ENCODE data around the gene COG6.

Gene COG6

GRCh38 chr13:39682310-39682709 is 26.8 kb downstream of the COG6 start:
- DNase-seq: no peak

- no peak for DNase-seq
These were observed 27.3 kb downstream of the COG6 start for GRCh38 chr13:39682788-39683187.

GRCh38 chr13:39684531-39685137 is 29.2 kb downstream of the COG6 start:
- DNase-seq: peak; percentile 55

GRCh38 chr13:39685652-39686051 is 30.2 kb downstream of the COG6 start:
- DNase-seq: no peak

GRCh38 chr13:39688278-39688677 is 32.8 kb downstream of the COG6 start:
- DNase-seq: no peak

GRCh38 chr13:39688699-39689405 is 33.4 kb downstream of the COG6 start:
- DNase-seq: peak; percentile 37

- DNase-seq: peak; percentile 31
These were observed 37.4 kb downstream of the COG6 start for GRCh38 chr13:39692660-39693438.

- DNase-seq: no peak
These were observed 43.8 kb downstream of the COG6 start for GRCh38 chr13:39699274-39699673.

GRCh38 chr13:39712626-39713025 is 57.2 kb downstream of the COG6 start:
- DNase-seq: no peak

GRCh38 chr13:39729156-39729555 is 73.7 kb downstream of the COG6 start:
- no peak for DNase-seq

- DNase-seq: no peak
These were observed 79.5 kb downstream of the COG6 start for GRCh38 chr13:39734952-39735351.

- DNase-seq: no peak
These were observed 81.6 kb downstream of the COG6 start for GRCh38 chr13:39737047-39737446.

- DNase-seq: no peak
These were observed 85.3 kb downstream of the COG6 start for GRCh38 chr13:39740761-39741160.

GRCh38 chr13:39748961-39749360 is 93.5 kb downstream of the COG6 start:
- no peak for DNase-seq

GRCh38 chr13:39749528-39749927 is 94.1 kb downstream of the COG6 start:
- no peak for DNase-seq

GRCh38 chr13:39751805-39752204 is 96.3 kb downstream of the COG6 start:
- no peak for DNase-seq

- DNase-seq: peak; percentile 18
These were observed 105.1 kb downstream of the COG6 start for GRCh38 chr13:39760521-39760920.

- peak; percentile 52 for DNase-seq
These were observed 110.5 kb downstream of the COG6 start for GRCh38 chr13:39765801-39766463.

GRCh38 chr13:39766464-39767158 is 111.1 kb downstream of the COG6 start:
- DNase-seq: no peak

GRCh38 chr13:39767791-39768517 is 112.5 kb downstream of the COG6 start:
- no peak for DNase-seq

- DNase-seq: peak; percentile 15
These were observed 113.5 kb downstream of the COG6 start for GRCh38 chr13:39768962-39769361.

All from fibroblast of skin of right biceps (primary cell).